Tibial nerve (tissue), 3 donors: ENCODE results near the gene CFAP45.

Experiments used
- EP300 ChIP-seq, 2 donors: sonication (generic); formaldehyde crosslinking; IDR thresholded peaks; one replicate each; pipeline ENCODE4 v1.6.1; 2017; ENCODE audit warnings: antibody characterized with exemption in 2 of 2, mild to moderate bottlenecking in 1 of 2
- POLR2A ChIP-seq, 2 donors: fragments of 450-650 bp; IDR thresholded peaks; one replicate each; pipeline ENCODE4 v1.6.1; 2017; ENCODE audit warnings: antibody characterized with exemption in 2 of 2, mild to moderate bottlenecking in 2 of 2, moderate library complexity in 2 of 2

- TF ChIP-seq EP300 (IDR thresholded peaks at IDR 0.05) = no peak
- TF ChIP-seq POLR2A (IDR thresholded peaks at IDR 0.05) = no peak
Observed at GRCh38 chr1:159877695-159878444, 22.1 kb downstream of the CFAP45 start.
